Heart right ventricle (tissue), 16 donors: Measurements from ENCODE around the gene CLDN15. TPM values are rescaled to one million over a fixed set of nuclear protein-coding genes. Genes with fewer than 3 reads are reported as not detected.

Source experiments
- ATAC-seq, 8 donors: fragments of 200-7000 bp; cut with Tn5 transposase; one replicate each; pipeline ENCODE4 v1.9.1; 2020; ENCODE audit warnings: mild to moderate bottlenecking in 8 of 8, moderate library complexity in 8 of 8, moderate number of reproducible peaks in 1 of 8
- DNase-seq, 2 donors: peaks; one replicate each; pipeline ENCODE4 v3.0.0-alpha.2; 2020
- H3K27ac ChIP-seq, 10 donors: fragments of 200-600 bp; sonication (generic) in 2 of 10; one replicate each; pipeline versions ENCODE4 v1.5.0 to v1.8.0; 2020 to 2022; ENCODE audit warnings: mild to moderate bottlenecking in 3 of 10
- H3K27me3 ChIP-seq, 7 donors: fragments of 200-600 bp; one replicate each; pipeline ENCODE4 v1.8.0; 2021 to 2022; ENCODE audit warnings: mild to moderate bottlenecking in 2 of 7
- H3K36me3 ChIP-seq, 9 donors: fragments of 200-600 bp; sonication (generic) in 1 of 9; one replicate each; pipeline versions ENCODE4 v1.5.0 to v1.8.0; 2020 to 2022; ENCODE audit warnings: mild to moderate bottlenecking in 2 of 9
- H3K4me1 ChIP-seq, 9 donors: fragments of 200-600 bp; sonication (generic) in 1 of 9; one replicate each; pipeline versions ENCODE4 v1.5.0 to v1.8.0; 2020 to 2022; ENCODE audit warnings: mild to moderate bottlenecking in 4 of 9
- H3K4me3 ChIP-seq, 10 donors: fragments of 200-600 bp; sonication (generic) in 2 of 10; one replicate each; pipeline versions ENCODE4 v1.5.0 to v1.8.0; 2020 to 2022; ENCODE audit warnings: mild to moderate bottlenecking in 7 of 10, moderate library complexity in 2 of 10
- H3K9me3 ChIP-seq, 11 donors: fragments of 200-600 bp in 10 of 11; sonication (generic) in 2 of 11; one replicate each; pipeline versions ENCODE4 v1.5.0 to v1.8.0; 2013 to 2022; ENCODE audit warnings: mild to moderate bottlenecking in 2 of 11, control low read depth in 1 of 11, moderate library complexity in 1 of 11
- CTCF ChIP-seq, 9 donors: fragments of 200-600 bp; sonication (generic) in 2 of 9; IDR thresholded peaks; one replicate each; pipeline versions ENCODE4 v1.5.0 to v1.8.0; 2021 to 2022; ENCODE audit warnings: antibody characterized with exemption in 9 of 9, mild to moderate bottlenecking in 5 of 9, moderate library complexity in 1 of 9
- WGBS, 2 donors: extraction: QIAGEN DNeasy Blood & Tissue Kit; methylation state at CpG; one replicate each; pipeline ENCODE4 v1.1.7; 2013; ENCODE audit warnings: inconsistent platforms in 1 of 2; 5-methylcytosine and 5-hydroxymethylcytosine counted together
- intact Hi-C, 10 donors: fragments of 100-400 bp; cut with DNase I; formaldehyde crosslinking; loops; one replicate each; pipeline versions ENCODE4 v1.11.1 to v1.14.2; 2022
- polyA plus RNA-seq, 2 donors: library from polyadenylated mRNA; stranded (reverse); fragments of 200-250 nt; gene quantifications; one replicate each; pipeline ENCODE4 v1.2.3, GENCODE V29; 2013
- total RNA-seq, 10 donors: library from RNA; stranded (reverse); fragmentation: NEBNext Ultra II Directional in 3 of 10; extraction: Animal tissue kit (Norgen Biotek cat#: 25700) in 3 of 10; gene quantifications; one replicate each; pipeline versions ENCODE4 v1.2.1 to v1.2.4, GENCODE V29; 2021 to 2023
- donor health status: Arrhythmogenic right ventricular cardiomyopathy.
- donor health status: ischemic (EF 13 %, LVEDD 7.1; RV severe dilation, severe dysfunction).
- donor health status: healthy with polysubstance abuse.
- donor health status: DM: no; HTN: yes; CAD: no.
- donor health status: DM: no; HTN: no; CAD: no.
- donor health status: ischemic (EF 25% LVEDD 6.9; RV normal size, moderate dysfunction).
- donor health status: ischemic (EF 25% LVEDD 5.7; RV mildly dilated, moderate dysfunction).
- donor health status: healthy.
- donor health status: DM: yes; HTN: yes; CAD: no.
- donor health status: Ischemic cardiomyopathy.
- donor health status: ischemic (EF 35%, LVEDD 5.7; RV mildly dilated, moderate dysfunction).
- donor health status: nonischemic (EF 11% LVEDD 7.7; RV severe dilation, severe dysfunction).
- donor health status: DM: yes; HTN: yes; CAD: no.
- donor health status: PGD.
- donor health status: ischemic (EF 29% LVEDD 5.4; RV normal size, mild dysfunction).
- donor health status: nonischemic (EF 23%, LVEDD 6.1; RV moderate dilation, normal function).

The CLDN15 gene
- total and polyA plus RNA-seq, 12 donors = 1.2 to 5.4 (median 2.0) TPM

GRCh38 chr7:101278461-101279292 lies 41.1 kb upstream of the CLDN15 start:
- Histone ChIP-seq H3K27ac (no peak overlapping the region), H3K4me3 (no peak overlapping the region), H3K27me3 (peaks cover 0 to 70% (median 29%) of the 10 kb centered on the region in 7 donors), H3K36me3 (no peaks in the 10 kb centered on the region), H3K9me3 (no peaks in the 10 kb centered on the region), H3K4me1 (peaks cover 0 to 4% (median 0%) of the 10 kb centered on the region in 9 donors)
- ATAC-seq (no peak), DNase-seq (no peak)
- WGBS, 2 donors = 79 to 82% methylated on average over 24 of the region's 24 CpGs
- intact Hi-C loops = loop anchor here in 1 of 10 donors (10.0 kb wide), 1 partner anchor 384 kb away; the partner anchor contains the start of gene ACHE
- TF ChIP-seq CTCF (IDR thresholded peaks at IDR 0.05) = no peak

- H3K27me3 ChIP-seq = peaks cover 0 to 68% (median 30%) of the 10 kb centered on the region in 7 donors
- intact Hi-C loops = loop anchor here in 1 of 10 donors (10.0 kb wide), 1 partner anchor 382 kb away; the partner anchor contains the start of gene ACHE
Observed at GRCh38 chr7:101277155-101277554, 39.6 kb upstream of the CLDN15 start.

GRCh38 chr7:101273206-101273605 lies 35.6 kb upstream of the CLDN15 start:
- intact Hi-C loops = loop anchor here in 1 of 10 donors (10.0 kb wide), 1 partner anchor 378 kb away; the partner anchor contains the start of gene ACHE
- TF ChIP-seq CTCF (IDR thresholded peaks at IDR 0.05) = no peak
- H3K4me1 ChIP-seq = no peaks in the 10 kb centered on the region
- H3K4me3 ChIP-seq = no peak overlapping the region
- DNase-seq = no peak
- WGBS, 2 donors = 49 to 50% methylated on average over 4 of the region's 4 CpGs
- H3K27ac ChIP-seq = no peak overlapping the region
- ATAC-seq = no peak
- H3K9me3 ChIP-seq = no peaks in the 10 kb centered on the region
- H3K36me3 ChIP-seq = no peaks in the 10 kb centered on the region
- H3K27me3 ChIP-seq = peaks cover 0 to 49% (median 17%) of the 10 kb centered on the region in 7 donors

More at GRCh38 chr7:101277155-101277554, 39.6 kb upstream of the CLDN15 start:
- no peak for TF ChIP-seq CTCF (IDR thresholded peaks at IDR 0.05)
- DNase-seq (no peak), ATAC-seq (no peak)
- Histone ChIP-seq H3K4me1 (no peaks in the 10 kb centered on the region), H3K36me3 (no peaks in the 10 kb centered on the region), H3K27ac (no peak overlapping the region), H3K4me3 (no peak overlapping the region), H3K9me3 (no peaks in the 10 kb centered on the region)
- WGBS, 2 donors = 72 to 75% methylated on average over 9 of the region's 9 CpGs

- no peaks in the 10 kb centered on the region for H3K36me3 ChIP-seq
- H3K4me1 ChIP-seq = no peaks in the 10 kb centered on the region
- peaks cover 0 to 32% (median 5%) of the 10 kb centered on the region in 7 donors for H3K27me3 ChIP-seq
- H3K9me3 ChIP-seq = no peaks in the 10 kb centered on the region
- DNase-seq = no peak
- no peak for TF ChIP-seq CTCF (IDR thresholded peaks at IDR 0.05)
- no peak overlapping the region for H3K4me3 ChIP-seq
- 68 to 78% methylated on average over 5 of the region's 5 CpGs for WGBS, 2 donors
- no peak overlapping the region for H3K27ac ChIP-seq
- no peak for ATAC-seq
- intact Hi-C loops = loop anchor here in 1 of 10 donors (10.0 kb wide), 1 partner anchor 376 kb away; the partner anchor contains the start of gene ACHE
Observed at GRCh38 chr7:101271021-101271420, 33.4 kb upstream of the CLDN15 start.
